ENCODE measurements around the gene DNAJA2. TPM values are rescaled to one million over a fixed set of nuclear protein-coding genes. Genes with fewer than 3 reads are reported as not detected.

The DNAJA2 gene
- total RNA-seq, 1 experiment from 2014 or later, result 49.8 TPM

DNA sequence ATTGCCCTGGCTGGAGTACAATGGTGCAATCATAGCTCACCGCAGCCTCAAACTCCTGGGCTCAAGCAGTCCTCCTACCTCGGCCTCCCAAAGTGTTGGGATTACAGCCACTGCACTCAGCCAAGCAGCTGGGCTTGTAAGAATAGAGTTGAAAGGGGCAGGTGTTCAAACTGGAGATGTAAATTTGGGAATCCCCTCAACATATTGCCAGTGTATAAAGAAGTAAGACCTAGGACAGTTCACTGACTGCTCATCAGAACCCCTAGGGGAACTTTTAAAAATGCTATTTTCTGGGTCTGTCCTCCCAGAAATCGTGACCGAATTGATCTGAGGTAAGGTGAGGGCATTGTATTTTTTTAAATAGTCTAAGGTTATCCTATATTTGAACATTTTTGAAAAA is 8.9 kb upstream of the DNAJA2 start:
- in situ Hi-C loops (cut with HindIII; ENCODE audit: low pct_unique_long_range_greater_than_20kb, low sequenced_read_pairs), result no loop called here
- DNase-seq (ENCODE audit: low read depth), result no peak

GRCh38 chr16:46980926-46981325 is 7.5 kb upstream of the DNAJA2 start:
- in situ Hi-C loops (cut with HindIII; ENCODE audit: low pct_unique_long_range_greater_than_20kb, low sequenced_read_pairs), result no loop called here
- DNase-seq (ENCODE audit: low read depth), result no peak

GRCh38 chr16:46976550-46976949 is 3.1 kb upstream of the DNAJA2 start:
- DNase-seq (ENCODE audit: low read depth), result peak; percentile 39
- in situ Hi-C loops (cut with HindIII; ENCODE audit: low pct_unique_long_range_greater_than_20kb, low sequenced_read_pairs), result no loop called here

- DNase-seq (ENCODE audit: low read depth), result no peak
- in situ Hi-C loops (cut with HindIII; ENCODE audit: low pct_unique_long_range_greater_than_20kb, low sequenced_read_pairs), result no loop called here
Observed at GRCh38 chr16:46975908-46976470, 2.5 kb upstream of the DNAJA2 start.

- in situ Hi-C loops (cut with HindIII; ENCODE audit: low pct_unique_long_range_greater_than_20kb, low sequenced_read_pairs), result no loop called here
- no peak for DNase-seq (ENCODE audit: low read depth)
Observed at GRCh38 chr16:46975165-46975564, 1.7 kb upstream of the DNAJA2 start.

GRCh38 chr16:46974352-46974751 is 878 bp upstream of the DNAJA2 start:
- in situ Hi-C loops (cut with HindIII; ENCODE audit: low pct_unique_long_range_greater_than_20kb, low sequenced_read_pairs), result no loop called here
- DNase-seq (ENCODE audit: low read depth), result peak; percentile 18

- no peak for DNase-seq (ENCODE audit: low read depth)
- in situ Hi-C loops (cut with HindIII; ENCODE audit: low pct_unique_long_range_greater_than_20kb, low sequenced_read_pairs), result no loop called here
Observed at GRCh38 chr16:46973996-46974324, 486 bp upstream of the DNAJA2 start.

GRCh38 chr16:46972429-46973206 is 856 bp downstream of the DNAJA2 start:
- in situ Hi-C loops (cut with HindIII; ENCODE audit: low pct_unique_long_range_greater_than_20kb, low sequenced_read_pairs), result no loop called here
- peak; percentile 14 for DNase-seq (ENCODE audit: low read depth)

DNA sequence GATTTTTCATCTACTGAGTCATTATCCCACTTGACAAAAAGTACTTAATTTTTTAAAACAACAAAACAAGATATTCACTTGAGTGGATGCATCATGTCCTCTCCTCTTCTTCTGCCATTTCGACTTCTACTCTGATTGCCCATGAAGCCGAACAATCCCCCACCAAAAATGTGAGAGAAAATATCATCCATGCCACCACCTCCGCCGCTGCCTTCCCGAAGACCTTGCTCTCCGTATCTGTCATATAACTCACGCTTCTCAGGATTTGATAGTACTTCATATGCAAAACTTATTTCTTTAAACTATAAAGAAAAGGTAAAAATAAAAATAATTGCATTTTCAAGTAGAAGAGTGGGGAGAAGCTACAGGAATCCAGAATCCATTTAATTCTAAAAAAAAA is 2.2 kb downstream of the DNAJA2 start:
- in situ Hi-C loops (cut with HindIII; ENCODE audit: low pct_unique_long_range_greater_than_20kb, low sequenced_read_pairs), result no loop called here
- no peak for DNase-seq (ENCODE audit: low read depth)

GRCh38 chr16:46970089-46970488 is 3.4 kb downstream of the DNAJA2 start:
- in situ Hi-C loops (cut with HindIII; ENCODE audit: low pct_unique_long_range_greater_than_20kb, low sequenced_read_pairs), result no loop called here
- DNase-seq (ENCODE audit: low read depth), result no peak

DNA sequence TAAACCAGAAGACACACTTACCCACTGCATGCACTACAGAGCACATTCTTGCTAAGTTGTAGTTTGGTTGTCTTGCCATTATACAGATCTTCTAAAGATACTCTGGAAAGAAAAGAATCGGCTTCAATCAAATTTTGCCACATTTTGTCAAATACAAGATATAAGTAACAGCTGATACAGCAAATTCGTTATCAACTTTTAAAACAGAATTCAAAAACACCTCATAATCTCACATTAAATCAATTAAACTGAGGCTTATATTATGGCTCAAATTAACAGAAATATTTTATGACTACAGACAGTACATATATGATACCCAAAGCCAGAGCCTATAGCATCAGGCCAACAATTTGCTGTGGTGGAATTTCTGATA is 5.4 kb downstream of the DNAJA2 start:
- DNase-seq (ENCODE audit: low read depth), result no peak
- in situ Hi-C loops (cut with HindIII; ENCODE audit: low pct_unique_long_range_greater_than_20kb, low sequenced_read_pairs), result no loop called here

DNA sequence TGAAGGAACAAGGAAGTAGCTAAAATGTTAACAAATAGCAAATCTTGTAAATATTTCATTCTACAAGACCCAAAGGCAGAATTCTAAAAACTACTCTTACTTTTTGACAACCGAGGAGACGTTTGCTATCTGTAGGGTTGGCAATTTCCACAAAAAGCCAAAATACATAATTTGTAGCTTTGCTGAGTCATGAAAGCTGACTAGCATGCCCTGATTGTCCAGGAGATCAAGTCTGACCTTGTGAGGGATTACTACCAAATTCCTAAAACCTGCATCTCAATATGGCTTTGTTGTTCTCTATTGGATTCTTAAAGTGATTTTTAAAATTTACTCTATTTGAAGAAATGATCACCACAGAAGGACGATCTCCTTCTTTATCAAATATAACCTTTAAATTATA is 10.8 kb downstream of the DNAJA2 start:
- in situ Hi-C loops (cut with HindIII; ENCODE audit: low pct_unique_long_range_greater_than_20kb, low sequenced_read_pairs), result no loop called here
- no peak for DNase-seq (ENCODE audit: low read depth)

DNA sequence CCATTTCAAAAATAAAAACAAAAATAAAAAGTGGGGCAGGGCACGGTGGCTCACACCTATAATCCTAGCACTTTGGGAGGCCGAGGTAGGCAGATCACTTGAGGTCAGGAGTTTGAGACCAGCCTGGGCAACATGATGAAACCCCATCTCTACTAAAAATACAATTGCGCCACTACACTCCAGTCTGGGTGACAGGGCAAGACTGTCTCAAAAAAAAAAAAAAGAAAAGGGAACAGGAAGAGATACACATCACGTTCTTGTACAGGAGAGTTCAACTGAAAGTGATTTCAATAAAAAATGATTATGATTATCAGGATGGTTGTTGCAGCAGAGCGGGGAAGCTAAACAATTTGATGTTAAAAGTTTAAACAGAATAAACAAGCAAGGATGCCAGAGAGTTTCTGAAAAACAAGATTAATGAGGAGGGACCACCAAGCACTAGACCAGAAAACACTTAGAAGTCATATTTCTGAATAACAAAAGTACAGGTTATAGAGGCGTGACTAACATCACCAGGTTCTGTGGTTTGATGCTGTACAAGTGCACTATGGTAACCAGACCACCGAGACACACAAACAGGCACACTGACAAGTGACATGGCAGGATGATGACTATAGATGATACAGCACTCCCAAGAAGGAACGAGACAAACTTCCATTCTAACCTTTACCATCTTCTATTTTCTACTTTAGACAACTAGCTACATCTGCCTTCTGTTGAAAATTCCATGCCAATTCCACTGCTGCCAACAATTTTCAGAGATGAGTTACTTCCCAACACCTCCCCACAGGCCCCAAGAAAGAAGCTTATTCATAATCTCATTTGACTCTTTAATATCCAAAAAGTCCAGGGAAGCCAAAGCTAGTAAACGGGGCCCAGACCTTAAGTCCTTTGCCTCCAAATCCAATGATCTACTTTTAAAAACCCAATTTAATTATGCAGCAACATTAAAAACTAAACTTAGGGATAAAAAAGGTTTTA is 11.8 kb downstream of the DNAJA2 start:
- DNase-seq (ENCODE audit: low read depth), result no peak
- in situ Hi-C loops (cut with HindIII; ENCODE audit: low pct_unique_long_range_greater_than_20kb, low sequenced_read_pairs), result no loop called here

DNA sequence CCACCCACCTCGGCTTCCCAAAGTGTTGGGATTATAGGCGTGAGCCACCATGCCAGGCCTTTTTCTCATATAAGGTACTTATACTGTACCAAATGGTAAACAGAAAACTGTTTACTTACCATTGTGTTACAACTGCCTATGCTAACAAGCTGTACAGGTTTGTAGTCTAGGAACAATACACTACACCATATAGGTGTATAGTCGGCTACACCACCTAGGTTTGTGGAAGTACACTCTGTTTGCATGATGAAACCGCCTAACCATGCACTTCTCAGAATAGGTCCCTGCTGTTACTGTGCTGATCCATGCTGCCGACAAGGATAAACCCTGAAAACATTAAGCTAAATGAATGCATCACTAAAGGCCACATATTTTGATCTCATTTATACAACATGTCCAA is 18.9 kb downstream of the DNAJA2 start:
- no peak for DNase-seq (ENCODE audit: low read depth)
- in situ Hi-C loops (cut with HindIII; ENCODE audit: low pct_unique_long_range_greater_than_20kb, low sequenced_read_pairs), result no loop called here

DNA sequence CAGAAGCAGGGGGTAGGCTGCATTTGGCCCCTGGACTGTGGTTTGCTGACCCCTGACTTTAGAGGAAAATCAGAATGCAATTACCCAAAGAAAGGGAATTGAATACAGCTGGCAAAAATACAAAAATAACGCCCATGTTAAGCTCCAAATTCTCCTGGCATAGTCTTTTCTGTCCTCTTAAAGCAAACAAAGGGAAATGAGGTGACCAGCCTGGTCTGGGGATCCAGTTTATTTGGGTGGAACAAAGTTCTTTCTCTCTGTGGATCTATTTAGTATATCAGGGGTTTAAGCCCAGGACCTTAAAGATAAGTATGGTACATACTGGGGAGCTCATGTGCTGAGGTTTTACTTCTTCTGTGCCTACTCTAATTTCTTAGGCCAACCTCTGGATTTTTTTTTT is 23.5 kb downstream of the DNAJA2 start:
- in situ Hi-C loops (cut with HindIII; ENCODE audit: low pct_unique_long_range_greater_than_20kb, low sequenced_read_pairs), result no loop called here
- no peak for DNase-seq (ENCODE audit: low read depth)

- DNase-seq (ENCODE audit: low read depth), result no peak
- in situ Hi-C loops (cut with HindIII; ENCODE audit: low pct_unique_long_range_greater_than_20kb, low sequenced_read_pairs), result no loop called here
Observed at GRCh38 chr16:46949241-46949892, 24.1 kb downstream of the DNAJA2 start.

- no peak for DNase-seq (ENCODE audit: low read depth)
- in situ Hi-C loops (cut with HindIII; ENCODE audit: low pct_unique_long_range_greater_than_20kb, low sequenced_read_pairs), result no loop called here
Observed at GRCh38 chr16:46948548-46949166, 24.8 kb downstream of the DNAJA2 start.

DNA sequence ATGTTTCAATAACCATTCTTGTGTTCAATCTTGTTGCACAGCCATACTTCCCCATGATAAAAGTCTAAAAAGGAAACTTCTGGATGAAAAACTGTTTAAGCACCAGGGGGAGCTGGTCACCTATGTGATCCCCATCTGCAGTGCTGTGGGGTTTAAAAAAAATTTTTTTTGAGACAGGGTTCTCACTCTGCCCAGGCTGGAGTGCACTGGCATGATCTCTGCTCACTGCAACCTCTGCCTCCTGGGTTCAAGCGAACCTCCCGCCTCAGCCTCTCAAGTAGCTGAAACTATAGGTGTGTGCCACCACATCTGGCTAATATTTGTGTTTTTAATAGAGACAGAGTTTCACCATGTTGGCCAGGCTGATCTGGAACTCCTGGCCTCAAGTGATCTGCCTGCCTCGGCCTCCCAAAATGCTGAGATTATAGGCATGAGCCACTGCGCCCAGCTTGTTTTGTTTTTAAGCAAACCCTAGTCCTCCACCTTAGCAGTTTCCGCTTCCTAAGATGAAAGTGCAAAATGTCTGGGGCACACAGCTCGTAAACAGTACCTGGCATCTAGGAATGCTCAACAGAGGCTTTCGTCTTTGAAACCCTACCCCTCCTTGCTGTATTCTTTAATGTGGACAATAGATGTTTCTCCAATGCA is 25.4 kb downstream of the DNAJA2 start:
- peak; percentile 14 for DNase-seq (ENCODE audit: low read depth)
- in situ Hi-C loops (cut with HindIII; ENCODE audit: low pct_unique_long_range_greater_than_20kb, low sequenced_read_pairs), result no loop called here
